ACHN (cell line): ENCODE data around the gene PMPCB.
"Not testable (repeated sequence)": the region's sequence is repeated elsewhere in the genome, so short reads cannot be mapped to it uniquely, and the experiment has no call there.

Experiments used
- DNase-seq: peaks from one replicate; pipeline ENCODE4 v3.0.0-alpha.2; 2015
- in situ Hi-C: cut with HindIII; loops from 2 replicates; pipeline ENCODE4 v1.10.0; 2017; ENCODE audit warnings: low sequenced_read_pairs, low pct_ligation_motif_present, low pct_unique_long_range_greater_than_20kb

Gene PMPCB

GRCh38 chr7:103296901-103297836, at the start of gene PMPCB:
PMPCB (plus strand) TSS chr7:103297435; CDS start chr7:103297460, 25 bp downstream.
- peak; percentile 98 for DNase-seq
- in situ Hi-C loops, result no loop called here

DNA sequence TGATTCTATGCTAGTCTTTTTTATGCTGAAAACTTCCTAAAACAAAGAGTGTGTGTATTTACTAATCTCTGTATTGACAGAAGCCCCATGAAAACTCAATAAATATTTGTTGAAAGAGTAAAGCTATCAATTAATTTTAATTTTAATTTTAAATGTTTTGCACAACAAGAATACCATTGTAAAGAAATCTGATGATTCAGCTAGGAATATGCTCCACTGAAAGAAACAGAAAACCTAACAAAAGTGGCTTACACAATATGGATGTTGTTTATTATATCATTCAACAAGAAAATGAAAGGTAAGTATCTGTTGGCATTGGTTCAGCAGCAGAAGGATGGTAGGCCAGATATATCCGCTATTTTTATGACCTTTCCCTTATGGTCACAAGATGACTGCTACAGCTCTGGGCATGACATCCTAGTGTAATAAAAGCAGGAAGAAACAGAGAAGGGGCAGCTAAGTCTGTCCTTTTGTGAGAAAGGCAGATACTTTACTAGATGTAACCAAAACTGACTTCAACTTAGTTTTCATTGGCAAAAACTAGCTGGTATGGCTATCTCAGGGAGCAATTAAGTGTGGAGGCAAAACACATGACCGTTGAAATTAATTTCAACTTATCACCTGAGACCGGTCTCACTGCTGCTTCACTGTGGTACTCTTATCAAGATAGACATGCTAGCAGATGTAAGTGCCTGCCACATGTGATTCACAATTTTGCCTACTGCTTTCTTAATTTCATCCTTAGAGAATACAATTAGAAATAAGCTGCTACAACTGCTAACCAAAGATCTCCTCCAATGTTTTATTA, 43.3 kb upstream of the PMPCB start:
- in situ Hi-C loops, result not testable (repeated sequence)

DNA sequence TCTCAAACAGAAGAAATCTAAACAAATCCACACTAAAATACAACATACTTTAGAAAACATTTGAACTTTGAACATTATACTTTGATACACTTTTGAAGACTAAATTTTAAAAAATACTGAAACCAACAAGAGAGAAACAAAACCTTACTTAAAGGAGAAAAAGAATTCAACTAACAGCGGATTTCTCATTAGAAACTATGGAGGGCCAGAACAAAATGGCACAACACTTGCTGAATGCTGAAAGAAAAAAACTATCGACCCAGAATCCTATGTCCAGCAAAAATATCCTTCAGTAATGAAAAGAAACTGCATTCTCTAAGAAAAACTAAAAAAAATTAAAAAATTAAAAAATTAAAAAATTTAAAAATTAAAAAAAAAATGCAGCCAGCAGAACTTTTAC, 33.2 kb upstream of the PMPCB start:
- DNase-seq, in situ Hi-C loops: not testable (repeated sequence)

More for the DNA sequence above, 43.3 kb upstream of the PMPCB start:
- not testable (repeated sequence) for DNase-seq

DNA sequence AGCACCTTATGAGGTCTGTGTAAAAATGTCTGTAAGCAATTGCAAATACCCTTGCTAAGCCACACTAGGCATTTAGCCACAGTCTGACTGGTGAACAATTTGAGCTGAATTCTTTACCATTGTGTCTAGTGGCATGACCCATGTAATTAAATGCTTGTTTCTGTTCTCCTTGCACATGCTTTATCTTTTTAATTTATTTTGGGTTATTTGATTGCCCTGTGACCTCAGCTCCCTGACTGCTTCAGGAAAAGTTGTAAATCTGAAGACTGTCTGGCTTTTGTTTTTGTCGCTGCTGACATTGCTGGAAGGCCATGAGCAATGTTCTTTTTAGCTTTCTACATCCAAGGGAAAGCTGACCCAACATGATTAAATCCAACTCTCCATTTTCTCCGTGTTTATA, 31.0 kb upstream of the PMPCB start:
- in situ Hi-C loops, DNase-seq: not testable (repeated sequence)

DNA sequence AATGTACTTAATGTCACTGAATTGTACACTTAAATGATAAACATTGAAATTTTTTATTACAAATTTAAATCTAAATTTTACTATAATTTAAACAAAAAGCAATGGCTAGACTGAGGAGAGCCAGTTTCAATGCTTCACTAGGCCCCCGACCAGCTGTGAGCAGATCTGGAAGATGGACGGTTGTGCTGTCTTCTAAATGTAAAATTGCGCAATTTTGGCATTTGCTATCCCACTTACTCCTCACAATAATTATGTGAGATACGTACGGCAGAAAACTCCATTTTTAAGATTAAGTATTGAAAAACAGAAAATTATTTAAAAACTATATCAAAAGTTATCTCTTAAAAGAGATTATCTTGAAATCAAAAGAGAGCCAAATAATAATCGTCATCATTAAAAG, 23.9 kb upstream of the PMPCB start:
- in situ Hi-C loops, DNase-seq: not testable (repeated sequence)

DNA sequence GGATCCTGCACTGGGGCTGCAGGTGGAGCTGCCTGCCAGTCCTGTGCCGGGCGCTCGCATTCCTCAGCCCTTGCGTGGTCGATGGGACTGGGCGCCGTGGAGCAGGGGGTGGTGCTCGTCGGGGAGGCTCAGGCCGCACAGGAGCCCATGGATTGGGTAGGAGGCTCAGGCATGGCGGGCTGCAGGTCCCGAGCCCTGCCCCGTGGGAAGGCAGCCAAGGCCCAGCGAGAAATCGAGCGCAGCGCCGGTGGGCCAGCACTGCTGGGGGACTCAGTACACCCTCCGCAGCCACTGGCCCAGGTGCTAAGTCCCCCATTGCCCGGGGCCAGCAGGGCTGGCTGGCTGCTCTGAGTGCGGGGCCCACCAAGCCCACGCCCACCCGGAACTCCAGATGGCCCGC, 22.4 kb upstream of the PMPCB start:
- DNase-seq, in situ Hi-C loops: not testable (repeated sequence)

GRCh38 chr7:103278195-103278594, 19.0 kb upstream of the PMPCB start:
- in situ Hi-C loops, DNase-seq: not testable (repeated sequence)

GRCh38 chr7:103279636-103279962, 17.6 kb upstream of the PMPCB start:
- in situ Hi-C loops, result not testable (repeated sequence)
- peak; percentile 60 for DNase-seq

DNA sequence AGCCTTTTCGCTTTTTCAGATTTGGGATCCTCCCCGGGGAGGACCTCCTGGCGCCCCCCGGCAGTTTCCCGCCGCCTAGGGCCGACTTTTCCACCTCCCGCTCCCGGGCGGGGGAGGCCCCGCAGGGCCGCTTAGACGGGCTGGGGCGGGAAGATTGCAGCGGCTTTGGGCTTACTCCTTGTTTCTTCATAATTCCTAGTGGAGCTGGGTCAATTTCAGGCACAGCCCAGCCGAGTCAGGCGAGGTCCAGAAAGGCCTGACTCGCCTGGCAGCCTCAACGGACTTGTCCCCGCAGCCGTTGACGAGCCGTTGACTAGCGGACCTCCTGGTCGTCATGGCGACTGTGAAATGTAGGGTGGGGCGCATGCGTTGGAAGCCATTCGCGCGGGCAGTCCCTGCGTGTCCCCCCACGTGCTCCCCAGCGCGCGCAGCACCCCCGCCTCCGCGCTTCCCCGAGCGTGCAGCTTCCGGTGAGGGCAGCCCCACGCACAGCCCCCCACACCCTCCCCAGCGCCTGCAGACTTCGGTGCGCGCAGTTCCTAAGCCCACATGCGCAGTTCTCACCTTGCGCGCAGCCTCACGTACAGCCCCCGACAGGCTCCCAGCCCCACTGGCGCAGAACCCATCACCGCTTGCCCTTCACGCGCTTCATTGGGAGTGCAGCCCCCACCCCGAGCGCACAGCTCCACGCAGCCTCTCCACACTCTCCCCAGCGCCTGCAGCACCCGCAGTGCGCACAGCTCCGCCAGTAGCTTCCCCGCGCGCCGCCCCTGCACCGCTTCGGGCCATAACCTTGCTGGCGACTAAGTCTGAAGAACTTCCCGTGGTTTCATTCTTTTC, 17.1 kb upstream of the PMPCB start:
- in situ Hi-C loops, result not testable (repeated sequence)
- peak; percentile 83 for DNase-seq

- in situ Hi-C loops, DNase-seq: not testable (repeated sequence)
These were observed 16.5 kb upstream of the PMPCB start for GRCh38 chr7:103280803-103281155.

DNA sequence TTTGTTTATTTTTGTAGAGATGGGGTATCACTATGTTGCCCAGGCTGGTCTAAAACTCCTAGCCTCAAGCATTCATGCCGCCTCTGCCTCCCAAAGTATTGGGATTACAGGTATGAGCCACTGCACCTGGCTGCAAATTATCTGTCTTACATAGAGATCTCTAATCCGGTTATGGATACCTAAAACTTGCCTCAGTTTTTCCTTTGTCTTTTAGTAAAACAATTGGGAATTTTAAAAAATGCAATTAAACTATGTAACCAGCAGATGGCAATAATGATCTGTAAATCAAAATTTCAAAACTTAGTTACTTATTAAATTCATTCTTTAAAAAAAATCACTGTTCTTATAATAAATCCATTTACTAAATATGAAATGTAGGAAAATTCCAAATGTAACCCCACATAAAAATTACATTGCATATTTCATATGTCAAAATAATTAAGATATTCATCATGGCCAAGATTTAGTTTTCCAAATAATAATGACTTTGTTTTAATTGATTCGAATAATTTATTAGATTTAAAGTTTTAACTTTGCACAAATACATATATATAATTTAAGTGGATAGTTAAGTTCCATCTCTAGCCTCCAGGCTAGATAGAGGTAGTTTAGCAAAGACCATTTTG, 14.3 kb upstream of the PMPCB start:
- DNase-seq, in situ Hi-C loops: not testable (repeated sequence)

GRCh38 chr7:103292122-103292521, 5.1 kb upstream of the PMPCB start:
- in situ Hi-C loops, result no loop called here
- no peak for DNase-seq

- DNase-seq, result no peak
- in situ Hi-C loops, result no loop called here
These were observed 3.7 kb upstream of the PMPCB start for GRCh38 chr7:103293526-103293925.

DNA sequence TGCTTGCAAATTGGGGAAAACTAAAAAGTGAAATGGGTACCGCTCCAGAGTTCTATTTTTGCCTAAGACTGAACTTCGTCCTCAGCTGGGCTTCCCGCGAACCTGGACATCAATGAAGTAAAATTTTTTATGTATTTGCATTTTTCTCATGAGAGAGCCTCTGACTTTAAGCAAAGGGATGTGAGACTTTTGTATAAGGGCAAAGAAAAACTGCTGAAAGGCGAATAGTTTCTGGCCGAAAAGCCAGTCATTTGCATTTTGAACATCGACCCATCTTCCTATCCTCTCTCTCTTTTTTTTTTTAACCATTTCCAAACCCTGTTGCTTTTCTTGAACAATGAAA, 573 bp downstream of the PMPCB start:
- in situ Hi-C loops, result no loop called here
- DNase-seq, result no peak

DNA sequence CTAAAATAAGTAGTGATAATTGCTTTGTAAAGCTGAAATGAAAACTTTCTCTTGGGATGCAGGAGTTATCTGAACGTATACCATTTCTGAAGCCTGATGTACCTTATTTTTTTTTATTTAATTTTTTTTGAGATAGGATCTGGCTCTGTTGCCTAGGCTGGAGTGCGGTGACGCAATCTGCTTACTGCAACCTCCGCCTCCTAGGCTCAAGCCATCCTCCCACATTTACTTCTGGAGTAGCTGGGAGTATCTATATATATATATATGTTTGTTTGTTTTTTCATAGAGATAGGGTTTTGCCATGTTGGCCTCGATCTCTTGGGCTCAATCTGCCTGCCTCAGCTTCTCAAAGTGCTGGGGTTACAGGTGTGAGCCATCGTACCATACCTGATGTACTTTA, 2.4 kb downstream of the PMPCB start:
- DNase-seq, result no peak
- in situ Hi-C loops, result no loop called here

DNA sequence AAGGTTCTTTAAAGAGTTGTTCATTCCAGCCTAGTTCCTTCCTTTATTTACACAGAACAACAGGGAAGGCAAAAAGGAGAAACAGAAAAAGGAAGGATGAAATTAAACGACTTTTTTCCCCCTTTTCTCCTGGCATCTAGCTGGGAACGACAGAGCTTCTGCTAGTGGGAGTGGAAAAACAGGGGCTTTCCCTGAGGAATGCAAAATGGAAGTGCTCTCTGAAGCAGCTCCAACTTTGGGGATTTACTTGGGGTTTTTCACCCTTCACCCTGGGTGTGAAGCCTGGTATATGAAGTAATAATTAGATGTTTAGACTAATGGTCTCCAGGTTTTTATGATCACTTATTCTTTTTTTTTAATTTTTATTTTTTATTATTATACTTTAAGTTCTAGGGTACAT, 4.2 kb downstream of the PMPCB start:
- in situ Hi-C loops, result no loop called here
- no peak for DNase-seq

DNA sequence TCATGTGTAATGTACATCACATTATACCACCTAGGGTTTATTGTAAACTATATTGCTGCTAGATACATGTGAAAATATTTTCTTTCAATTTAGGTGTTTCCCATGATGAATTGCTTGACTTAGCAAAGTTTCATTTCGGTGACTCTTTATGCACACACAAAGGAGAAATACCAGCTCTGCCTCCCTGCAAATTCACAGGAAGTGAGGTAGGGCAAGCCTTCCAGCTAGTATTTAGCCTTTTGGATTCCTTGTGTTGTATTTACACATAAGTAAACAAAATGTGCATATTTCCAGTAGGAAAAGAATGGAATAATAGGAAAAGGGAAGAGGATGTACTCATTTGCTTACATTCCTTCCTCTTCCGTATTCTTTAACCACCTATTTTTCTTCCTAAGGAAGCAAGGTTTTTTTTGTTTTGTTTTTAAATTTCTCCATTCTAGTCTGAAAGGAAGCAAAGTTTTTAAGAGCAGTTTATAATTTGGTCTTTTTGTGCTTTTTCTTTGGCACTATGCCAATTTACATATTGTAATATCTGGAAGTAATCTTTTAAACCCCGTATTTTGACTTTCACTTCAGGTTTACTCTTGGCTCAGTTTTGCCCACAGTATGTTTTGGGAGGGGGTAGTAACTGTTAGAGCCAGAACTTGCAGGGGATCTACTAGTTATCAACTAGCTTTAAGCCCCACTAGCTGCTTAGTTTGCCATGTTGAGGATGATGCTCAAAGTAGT, 10.4 kb downstream of the PMPCB start:
- no peak for DNase-seq
- in situ Hi-C loops, result no loop called here

GRCh38 chr7:103314852-103315251, 17.6 kb downstream of the PMPCB start:
- DNase-seq, result no peak
- in situ Hi-C loops, result no loop called here
